Stimulated activated CD4-positive, alpha-beta T cell treated with anti-CD3 and anti-CD28 coated beads, Interleukin-15, amount 100 ng/mL, for 24 hours (primary cell): ENCODE data around the gene TSN.
A peak's percentile ranks its signal among the peaks of the same experiment; 100 is the strongest.
"Not testable (repeated sequence)": the region's sequence is repeated elsewhere in the genome, so short reads cannot be mapped to it uniquely, and the experiment has no call there.

Experiments used
- DNase-seq: peaks from one replicate; pipeline ENCODE4 v3.0.0-alpha.2; 2020

Gene TSN

GRCh38 chr2:121803503-121803902 lies 48.1 kb downstream of the TSN start:
- DNase-seq: no peak

DNA sequence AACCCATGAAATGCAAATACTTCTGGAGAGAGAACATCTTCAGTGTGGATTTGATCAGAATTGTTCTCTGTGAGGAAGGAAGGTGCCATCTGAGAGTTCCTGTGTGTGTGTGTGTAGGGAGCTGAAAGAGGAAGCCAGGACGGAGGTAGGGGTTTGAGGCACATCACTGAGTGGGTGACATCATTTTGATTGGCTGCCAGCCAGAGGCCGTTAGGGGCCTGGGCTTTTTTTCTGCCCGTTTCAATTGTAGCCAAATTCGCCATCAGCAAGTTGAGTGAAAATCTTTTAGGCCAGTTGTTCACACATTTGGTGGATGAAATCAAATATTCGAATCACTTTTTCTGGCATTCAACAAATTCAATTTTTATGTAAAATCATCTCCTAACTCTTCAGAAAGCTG lies 48.9 kb downstream of the TSN start:
- DNase-seq: no peak

DNA sequence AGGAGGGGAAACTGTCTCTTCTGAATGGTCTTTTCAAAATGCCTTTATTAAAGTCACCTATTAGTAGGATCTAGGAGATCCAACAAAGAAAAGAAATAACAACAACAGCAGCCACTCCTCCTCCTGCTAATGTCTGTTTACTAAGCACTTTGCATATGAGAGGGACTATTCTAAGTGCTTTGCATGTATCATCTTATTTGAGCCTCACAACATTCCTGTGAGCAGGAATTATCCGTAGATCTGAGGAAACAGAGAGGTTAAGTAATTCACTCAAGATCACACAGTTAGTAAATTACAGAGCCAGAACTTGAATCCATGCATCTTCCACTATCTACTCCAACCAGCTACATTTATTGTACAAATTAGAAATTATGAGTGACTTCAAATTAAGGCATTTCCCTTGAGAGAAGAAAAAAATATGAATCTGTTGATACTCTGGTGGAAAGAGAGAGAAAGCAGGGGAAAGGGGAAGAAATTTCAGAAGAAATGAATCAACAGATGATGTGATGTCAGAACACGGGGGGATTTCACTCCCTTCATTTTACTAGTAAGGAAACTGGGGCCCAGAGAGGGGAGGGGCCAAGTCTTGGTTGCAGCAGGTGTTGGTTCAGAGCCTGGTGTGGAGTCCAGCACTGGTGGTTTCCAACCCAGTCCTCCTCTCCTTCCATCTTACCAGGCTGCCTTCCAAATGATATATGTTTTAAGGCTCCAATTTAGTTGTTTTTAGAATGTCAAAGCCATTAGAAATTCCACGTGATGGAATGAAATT lies 49.7 kb downstream of the TSN start:
- DNase-seq: no peak

- no peak for DNase-seq
These were observed 50.3 kb downstream of the TSN start for GRCh38 chr2:121805766-121806143.

DNA sequence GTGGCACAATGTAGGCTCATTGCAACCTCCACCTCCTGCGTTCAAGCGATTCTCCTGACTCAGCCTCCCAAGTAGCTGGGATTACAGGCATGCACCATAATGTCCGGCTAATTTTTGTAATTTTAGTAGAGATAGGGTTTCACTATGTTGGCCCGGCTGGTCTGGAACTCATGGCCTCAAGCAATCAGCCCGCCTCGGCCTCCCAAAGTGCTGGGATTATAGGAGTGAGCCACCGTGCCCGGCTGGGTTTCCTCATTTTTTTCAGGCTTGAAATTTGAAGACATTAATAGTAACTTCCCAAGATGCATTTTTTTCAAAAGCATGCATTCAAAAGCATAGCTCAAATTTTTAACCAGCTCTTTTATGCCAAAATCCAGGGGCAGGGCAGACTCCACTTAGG lies 52.3 kb downstream of the TSN start:
- not testable (repeated sequence) for DNase-seq

GRCh38 chr2:121809607-121810006 lies 54.2 kb downstream of the TSN start:
- DNase-seq: no peak

DNA sequence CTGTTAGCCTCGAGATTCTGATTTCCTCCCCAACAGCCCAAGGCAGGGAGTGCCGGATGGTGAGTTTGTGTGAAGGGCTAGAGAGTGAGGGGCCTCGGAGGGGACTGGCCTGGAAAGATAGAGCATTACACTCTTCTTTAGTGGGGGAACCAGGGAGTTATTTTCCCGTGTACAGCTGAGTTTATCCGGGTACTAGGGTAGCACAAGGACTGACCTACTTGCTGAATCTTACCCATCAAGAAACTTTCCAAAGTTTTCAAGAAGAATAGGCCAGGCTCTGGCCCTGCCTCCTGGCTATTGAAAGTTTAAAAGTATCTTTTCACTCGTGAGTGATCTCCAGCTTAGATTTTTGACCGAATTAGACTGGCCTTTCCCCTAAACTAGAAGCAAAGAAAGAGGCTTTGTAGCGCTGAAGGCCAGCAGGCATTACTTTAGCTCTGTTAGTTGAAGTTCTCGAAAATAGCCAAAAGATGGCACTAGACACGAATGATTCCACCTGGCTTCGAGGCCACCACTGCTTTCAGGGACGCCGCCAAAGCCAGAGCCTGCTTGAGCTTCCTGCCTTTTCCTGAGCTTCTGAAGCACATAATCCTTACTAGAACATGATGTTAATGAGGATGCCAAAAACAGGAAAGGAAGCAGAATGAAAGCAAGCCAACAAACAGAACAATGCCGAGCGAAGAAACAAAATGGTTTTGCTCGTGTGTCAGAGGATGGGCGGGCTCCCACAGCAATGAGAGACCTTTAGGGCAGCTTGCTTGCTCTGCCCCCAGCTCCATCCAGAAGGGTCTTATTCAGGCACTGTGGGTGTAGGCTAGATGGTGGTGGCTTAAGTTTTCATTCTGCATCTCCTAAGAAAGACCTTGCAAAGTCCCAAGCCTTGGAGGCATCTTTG lies 55.8 kb downstream of the TSN start:
- DNase-seq: peak; percentile 25

- DNase-seq: not testable (repeated sequence)
These were observed 57.6 kb downstream of the TSN start for GRCh38 chr2:121813083-121813482.

DNA sequence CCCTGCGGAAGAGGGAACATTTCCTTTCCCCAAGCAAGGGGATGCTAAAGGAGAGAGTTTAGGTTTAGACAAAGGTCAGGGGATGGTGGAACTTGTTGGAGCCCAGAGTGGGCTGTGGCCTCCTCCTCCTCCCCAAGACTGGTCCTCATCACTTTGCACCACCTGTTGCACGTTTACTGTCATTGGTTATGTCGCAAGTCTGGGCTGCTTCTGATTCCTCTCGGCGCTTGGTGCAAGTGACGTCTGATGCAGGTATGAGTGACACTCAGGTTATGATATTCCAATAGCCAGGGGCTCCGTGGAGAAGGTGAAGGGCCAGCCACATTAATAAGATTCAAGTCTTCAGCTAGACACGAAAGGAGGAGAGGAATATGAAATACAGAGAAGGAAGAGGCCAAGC lies 59.8 kb downstream of the TSN start:
- DNase-seq: no peak

- no peak for DNase-seq
These were observed 61.3 kb downstream of the TSN start for GRCh38 chr2:121816797-121817196.

GRCh38 chr2:121817304-121817703 lies 61.9 kb downstream of the TSN start:
- DNase-seq: not testable (repeated sequence)
